ENCODE measurements around the gene ALAS1.
"Not testable (repeated sequence)": the region's sequence is repeated elsewhere in the genome, so short reads cannot be mapped to it uniquely, and the experiment has no call there.

Gene ALAS1

DNA sequence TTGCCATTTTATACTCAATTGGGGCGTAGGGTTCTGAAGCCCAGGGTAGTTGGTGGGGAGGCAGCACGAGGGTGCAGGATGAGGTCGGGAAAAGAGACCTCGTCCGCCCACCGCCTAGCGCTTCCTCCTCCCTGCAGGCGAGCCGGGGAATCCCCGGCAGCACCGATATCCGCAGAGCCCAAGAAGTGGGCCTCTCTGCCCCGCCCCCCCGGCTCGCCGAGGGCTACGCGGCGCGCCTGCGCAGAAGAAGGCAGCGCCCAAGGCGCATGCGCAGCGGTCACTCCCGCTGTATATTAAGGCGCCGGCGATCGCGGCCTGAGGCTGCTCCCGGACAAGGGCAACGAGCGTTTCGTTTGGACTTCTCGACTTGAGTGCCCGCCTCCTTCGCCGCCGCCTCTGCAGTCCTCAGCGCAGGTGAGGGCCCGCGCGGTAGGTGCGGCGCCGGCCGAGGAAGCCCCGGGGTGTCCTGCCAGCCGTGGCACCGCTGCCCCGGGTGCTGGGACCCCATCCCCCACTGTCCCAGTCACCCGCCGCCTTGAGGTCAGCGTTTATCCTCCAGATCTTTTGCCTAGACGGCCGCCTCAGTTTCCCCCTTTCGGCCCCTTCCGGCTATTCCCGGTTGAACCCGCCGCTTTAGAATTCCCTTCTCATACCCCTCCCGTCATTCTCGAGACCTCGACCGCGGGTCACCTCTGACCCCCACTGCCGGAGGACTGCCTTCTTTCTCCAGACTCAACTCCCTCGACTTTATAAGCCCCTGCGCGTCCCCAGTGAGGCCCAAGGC lies at the start of gene ALAS1:
TSS of gene ALAS1 (plus strand) at position 319 of the 784 bp plus-strand sequence. CDS start 1,082 bp downstream, outside the sequence.
- Histone ChIP-seq H3K27me3 (ENCODE audit: control insufficient read depth in 2 of 2, insufficient read depth in 2 of 2, low read length in 2 of 2) (no peaks in the 10 kb centered on the region), H3K36me3 (ENCODE audit: control insufficient read depth in 2 of 2, insufficient read depth in 2 of 2, low read length in 2 of 2) (peaks cover 11 to 17% of the 10 kb centered on the region in 2 donors), H3K4me3 (ENCODE audit: low read length in 2 of 2) (peak within 1 kb of the TSS; percentile 79 to 85), H3K27ac (ENCODE audit: low read depth in 2 of 2, low read length in 2 of 2) (peak within 1 kb of the TSS; percentile 83 to 93), H3K9ac (ENCODE audit: low read depth in 1 of 2, low read length in 2 of 2) (peak within 1 kb of the TSS; percentile 87 to 94), H3K9me3 (ENCODE audit: control insufficient read depth in 2 of 2, low read length in 2 of 2) (no peaks in the 10 kb centered on the region), H3K4me1 (ENCODE audit: control insufficient read depth in 2 of 2, insufficient read depth in 2 of 2, low read length in 2 of 2) (peaks cover 32 to 47% of the 10 kb centered on the region in 2 donors)

DNA sequence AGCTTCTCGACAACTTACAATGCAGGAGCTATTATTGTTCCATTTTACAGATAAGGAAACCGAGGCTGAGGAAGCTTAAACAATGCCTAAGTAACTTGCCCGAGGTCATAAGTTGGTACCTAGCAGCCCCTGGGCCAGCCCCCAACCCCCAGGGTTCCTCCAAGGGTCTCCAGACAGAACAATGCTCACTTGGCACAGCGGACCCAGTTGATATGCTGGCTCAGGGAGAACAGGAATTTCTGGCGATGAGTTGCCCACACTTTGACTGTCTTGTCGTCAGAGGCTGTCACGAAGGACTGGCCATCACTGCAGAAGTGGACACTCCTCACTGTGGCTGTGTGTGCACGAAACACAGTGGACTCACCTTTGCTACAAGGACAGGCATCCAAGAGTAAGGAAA lies 48.9 kb upstream of the ALAS1 start:
- Histone ChIP-seq H3K9me3 (ENCODE audit: control insufficient read depth in 2 of 2, low read length in 2 of 2) (no peaks in the 10 kb centered on the region), H3K36me3 (ENCODE audit: control insufficient read depth in 2 of 2, insufficient read depth in 2 of 2, low read length in 2 of 2) (peaks cover 0 to 12% of the 10 kb centered on the region in 2 donors), H3K4me1 (ENCODE audit: control insufficient read depth in 2 of 2, insufficient read depth in 2 of 2, low read length in 2 of 2) (peaks cover 7 to 11% of the 10 kb centered on the region in 2 donors), H3K27ac (ENCODE audit: low read depth in 2 of 2, low read length in 2 of 2) (no peak overlapping the region), H3K4me3 (ENCODE audit: low read length in 2 of 2) (no peak overlapping the region), H3K9ac (ENCODE audit: low read depth in 1 of 2, low read length in 2 of 2) (no peak overlapping the region), H3K27me3 (ENCODE audit: control insufficient read depth in 2 of 2, insufficient read depth in 2 of 2, low read length in 2 of 2) (no peaks in the 10 kb centered on the region)

DNA sequence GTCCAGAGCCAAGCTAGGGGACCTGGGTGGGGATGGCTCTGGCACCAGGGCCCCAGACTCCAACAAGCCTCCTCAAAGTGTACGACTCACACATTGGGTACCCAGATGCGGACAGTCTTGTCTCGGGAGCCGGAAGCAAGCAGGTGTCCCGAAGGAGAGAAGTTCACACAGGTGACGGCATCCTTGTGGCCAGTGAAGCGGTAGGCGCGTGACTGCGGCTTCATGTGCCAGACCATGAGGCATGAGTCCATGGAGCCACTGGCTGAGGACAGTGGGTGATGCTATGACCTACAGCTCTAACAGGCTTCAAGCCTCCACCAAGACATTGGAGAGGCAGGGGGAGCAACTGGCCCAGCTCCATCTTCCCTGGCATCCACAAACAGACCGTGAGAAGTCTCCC lies 48.2 kb upstream of the ALAS1 start:
- no peaks in the 10 kb centered on the region for H3K27me3 ChIP-seq (ENCODE audit: control insufficient read depth in 2 of 2, insufficient read depth in 2 of 2, low read length in 2 of 2)
- H3K9ac ChIP-seq (ENCODE audit: low read depth in 1 of 2, low read length in 2 of 2) = no peak overlapping the region
- H3K36me3 ChIP-seq (ENCODE audit: control insufficient read depth in 2 of 2, insufficient read depth in 2 of 2, low read length in 2 of 2) = peaks cover 0 to 12% of the 10 kb centered on the region in 2 donors
- no peak overlapping the region for H3K27ac ChIP-seq (ENCODE audit: low read depth in 2 of 2, low read length in 2 of 2)
- H3K4me3 ChIP-seq (ENCODE audit: low read length in 2 of 2) = no peak overlapping the region
- peaks cover 8% of the 10 kb centered on the region in 2 donors for H3K4me1 ChIP-seq (ENCODE audit: control insufficient read depth in 2 of 2, insufficient read depth in 2 of 2, low read length in 2 of 2)
- H3K9me3 ChIP-seq (ENCODE audit: control insufficient read depth in 2 of 2, low read length in 2 of 2) = no peaks in the 10 kb centered on the region

DNA sequence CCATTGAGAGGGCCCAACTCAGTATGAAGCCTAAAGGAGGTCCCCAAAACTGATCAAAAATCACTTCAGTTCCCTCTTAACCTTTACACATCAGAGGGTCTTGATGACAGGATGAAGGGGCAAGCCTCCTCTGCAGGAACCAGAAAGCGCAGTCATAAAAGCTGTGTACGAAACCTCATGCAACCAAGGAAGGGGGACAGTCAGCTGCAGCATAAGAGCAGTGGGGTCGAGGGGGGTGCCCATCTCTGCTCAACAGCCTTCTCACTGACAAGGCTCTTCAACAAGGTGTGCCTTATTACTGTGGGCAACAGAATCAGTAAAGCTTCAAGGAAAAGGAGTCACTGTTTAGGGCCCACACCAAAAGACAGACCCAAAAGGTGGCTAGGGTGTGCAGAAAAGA lies 47.6 kb upstream of the ALAS1 start:
- Histone ChIP-seq H3K9me3 (ENCODE audit: control insufficient read depth in 2 of 2, low read length in 2 of 2) (no peaks in the 10 kb centered on the region), H3K36me3 (ENCODE audit: control insufficient read depth in 2 of 2, insufficient read depth in 2 of 2, low read length in 2 of 2) (peaks cover 0 to 12% of the 10 kb centered on the region in 2 donors), H3K4me1 (ENCODE audit: control insufficient read depth in 2 of 2, insufficient read depth in 2 of 2, low read length in 2 of 2) (peaks cover 12 to 13% of the 10 kb centered on the region in 2 donors), H3K27ac (ENCODE audit: low read depth in 2 of 2, low read length in 2 of 2) (no peak overlapping the region), H3K27me3 (ENCODE audit: control insufficient read depth in 2 of 2, insufficient read depth in 2 of 2, low read length in 2 of 2) (no peaks in the 10 kb centered on the region), H3K4me3 (ENCODE audit: low read length in 2 of 2) (no peak overlapping the region), H3K9ac (ENCODE audit: low read depth in 1 of 2, low read length in 2 of 2) (no peak overlapping the region)

DNA sequence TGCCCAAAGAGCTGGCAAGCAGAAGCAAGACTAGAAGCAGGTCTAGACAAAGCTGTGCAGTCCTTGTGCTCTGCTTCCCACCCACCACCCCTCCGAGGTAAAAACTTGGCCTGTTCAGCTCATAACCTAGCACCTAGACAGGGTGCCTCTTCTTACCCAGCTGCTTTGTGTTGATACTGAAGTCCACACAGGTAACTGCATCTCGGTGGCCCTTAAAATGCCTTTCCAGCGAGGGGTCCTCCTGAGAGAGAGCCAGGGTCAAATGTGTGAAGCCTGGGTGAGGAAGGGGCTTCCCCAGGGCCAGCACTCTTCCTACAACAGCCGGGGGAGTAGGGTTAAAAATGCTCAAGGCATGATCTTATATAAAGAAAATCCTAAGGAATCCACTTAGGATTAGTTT lies 47.1 kb upstream of the ALAS1 start:
- no peaks in the 10 kb centered on the region for H3K27me3 ChIP-seq (ENCODE audit: control insufficient read depth in 2 of 2, insufficient read depth in 2 of 2, low read length in 2 of 2)
- H3K4me1 ChIP-seq (ENCODE audit: control insufficient read depth in 2 of 2, insufficient read depth in 2 of 2, low read length in 2 of 2) = peaks cover 12 to 13% of the 10 kb centered on the region in 2 donors
- no peaks in the 10 kb centered on the region for H3K9me3 ChIP-seq (ENCODE audit: control insufficient read depth in 2 of 2, low read length in 2 of 2)
- peaks cover 0 to 12% of the 10 kb centered on the region in 2 donors for H3K36me3 ChIP-seq (ENCODE audit: control insufficient read depth in 2 of 2, insufficient read depth in 2 of 2, low read length in 2 of 2)
- H3K9ac ChIP-seq (ENCODE audit: low read depth in 1 of 2, low read length in 2 of 2) = no peak overlapping the region
- no peak overlapping the region for H3K4me3 ChIP-seq (ENCODE audit: low read length in 2 of 2)
- no peak overlapping the region for H3K27ac ChIP-seq (ENCODE audit: low read depth in 2 of 2, low read length in 2 of 2)

DNA sequence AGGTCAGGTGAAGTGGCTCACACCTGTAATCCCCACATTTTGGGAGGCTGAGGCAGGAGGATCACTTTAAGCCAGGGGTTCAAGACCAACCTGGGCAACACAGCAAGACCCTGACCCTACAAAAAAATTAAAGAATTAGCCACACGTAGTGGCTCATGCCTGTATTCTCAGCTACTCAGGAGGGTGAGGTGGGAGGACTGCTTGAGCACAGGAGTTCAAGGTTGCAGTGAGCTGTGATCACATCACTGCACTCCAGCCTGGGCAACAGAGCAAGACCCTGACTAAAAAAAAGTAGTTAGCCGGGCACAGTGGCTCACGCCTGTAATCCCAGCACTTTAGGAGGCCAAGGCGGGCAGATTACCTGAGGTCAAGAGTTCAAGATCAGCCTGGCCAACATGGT lies 46.0 kb upstream of the ALAS1 start:
- not testable (repeated sequence) for H3K36me3 ChIP-seq (ENCODE audit: control insufficient read depth in 2 of 2, insufficient read depth in 2 of 2, low read length in 2 of 2); H3K4me3 ChIP-seq (ENCODE audit: low read length in 2 of 2); H3K27me3 ChIP-seq (ENCODE audit: control insufficient read depth in 2 of 2, insufficient read depth in 2 of 2, low read length in 2 of 2); H3K27ac ChIP-seq (ENCODE audit: low read depth in 2 of 2, low read length in 2 of 2); H3K9ac ChIP-seq (ENCODE audit: low read depth in 1 of 2, low read length in 2 of 2); H3K9me3 ChIP-seq (ENCODE audit: control insufficient read depth in 2 of 2, low read length in 2 of 2)
- H3K4me1 ChIP-seq (ENCODE audit: control insufficient read depth in 2 of 2, insufficient read depth in 2 of 2, low read length in 2 of 2) = peaks cover 12 to 13% of the 10 kb centered on the region in 2 donors

DNA sequence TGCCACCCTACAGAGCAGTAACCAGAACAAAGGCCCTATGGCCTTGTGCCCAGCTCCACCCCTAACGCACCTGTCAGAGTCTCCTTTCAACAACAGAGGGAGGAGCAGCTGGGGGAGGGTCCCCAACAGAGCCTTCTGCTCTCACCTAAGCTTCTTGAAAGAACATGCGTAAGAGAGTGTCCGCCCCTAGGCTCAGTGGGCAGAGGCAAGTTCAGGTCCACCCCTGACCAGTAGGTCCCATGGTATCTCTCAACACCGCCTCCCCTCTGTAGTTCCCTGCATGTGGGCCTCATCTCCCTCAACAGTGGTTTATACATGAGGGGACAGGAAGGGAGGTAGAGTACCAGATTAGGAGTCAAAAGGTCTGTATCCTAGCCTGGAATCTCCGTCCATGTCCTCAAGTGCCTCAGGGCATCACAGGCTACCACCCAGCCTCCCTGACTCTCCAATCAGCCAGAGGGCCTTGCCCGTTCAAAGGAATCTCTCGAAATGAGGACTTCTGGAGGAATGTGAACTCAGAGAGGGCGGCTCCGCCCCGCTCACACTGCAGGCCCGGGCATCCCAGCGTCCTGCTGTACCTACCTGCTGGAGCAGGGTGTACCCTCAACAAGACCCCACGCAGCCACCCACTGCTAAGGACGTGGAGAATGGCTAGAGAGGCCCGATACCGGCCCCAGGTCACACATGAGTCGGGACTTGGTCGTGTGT lies 44.4 kb upstream of the ALAS1 start:
- peak overlapping the region; percentile 68 to 86 for H3K9ac ChIP-seq (ENCODE audit: low read depth in 1 of 2, low read length in 2 of 2)
- peak overlapping the region; percentile 13 to 87 for H3K27ac ChIP-seq (ENCODE audit: low read depth in 2 of 2, low read length in 2 of 2)
- H3K27me3 ChIP-seq (ENCODE audit: control insufficient read depth in 2 of 2, insufficient read depth in 2 of 2, low read length in 2 of 2) = no peaks in the 10 kb centered on the region
- peaks cover 0 to 4% of the 10 kb centered on the region in 2 donors for H3K36me3 ChIP-seq (ENCODE audit: control insufficient read depth in 2 of 2, insufficient read depth in 2 of 2, low read length in 2 of 2)
- peak overlapping the region; percentile 81 to 84 for H3K4me3 ChIP-seq (ENCODE audit: low read length in 2 of 2)
- no peaks in the 10 kb centered on the region for H3K9me3 ChIP-seq (ENCODE audit: control insufficient read depth in 2 of 2, low read length in 2 of 2)
- peaks cover 12 to 13% of the 10 kb centered on the region in 2 donors for H3K4me1 ChIP-seq (ENCODE audit: control insufficient read depth in 2 of 2, insufficient read depth in 2 of 2, low read length in 2 of 2)

DNA sequence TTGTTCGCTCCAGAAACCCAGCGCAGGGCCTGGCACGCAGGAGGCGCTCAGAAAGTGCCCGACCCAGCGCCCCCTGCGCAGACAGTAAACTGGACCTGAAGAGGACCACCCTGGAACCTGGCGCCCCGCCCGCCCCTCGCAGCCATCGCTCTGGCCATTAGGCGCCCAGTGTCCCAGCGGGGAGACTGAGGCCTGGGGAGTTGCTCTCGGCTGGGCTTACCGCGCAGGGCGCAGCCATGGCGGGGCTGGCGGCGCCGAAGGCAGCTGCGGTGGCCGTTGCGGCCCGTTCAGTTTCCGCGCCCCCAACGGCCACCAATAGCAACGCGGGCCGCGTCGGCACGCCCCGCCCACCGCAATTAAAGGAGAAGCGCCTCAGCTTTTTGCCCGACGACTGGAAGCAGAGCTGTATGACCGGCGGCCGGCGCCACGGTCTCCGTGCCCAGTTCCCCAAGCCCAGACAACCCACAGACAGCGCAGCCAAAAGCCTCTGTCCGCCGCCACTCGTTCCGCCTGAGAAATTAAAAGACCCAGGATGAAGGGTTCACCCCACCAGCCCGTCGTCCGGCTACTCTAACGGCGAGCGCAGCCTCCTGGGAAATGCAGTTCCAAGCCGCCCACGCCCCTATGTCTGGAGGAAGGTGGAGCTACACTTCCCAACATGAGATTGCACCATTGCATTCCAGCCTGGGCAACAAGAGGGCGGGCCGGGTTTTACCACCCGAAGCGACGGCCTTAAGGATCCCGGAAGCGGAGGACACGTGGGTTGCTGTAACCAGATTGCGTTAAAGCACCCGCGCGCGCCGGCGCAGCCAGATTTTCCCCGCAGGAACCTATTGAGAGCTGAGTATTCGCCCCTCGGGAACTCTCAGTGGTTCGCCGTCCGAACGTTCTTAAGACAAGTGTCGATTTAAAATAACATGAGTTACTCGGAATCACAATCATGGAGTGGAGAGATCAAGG lies 43.5 kb upstream of the ALAS1 start, which contains the start of gene POC1A:
TSS of gene POC1A (minus strand) at position 289 of the 960 bp plus-strand sequence. CDS start at position 238, 51 bp downstream.
- Histone ChIP-seq H3K9me3 (ENCODE audit: control insufficient read depth in 2 of 2, low read length in 2 of 2) (no peaks in the 10 kb centered on the region), H3K4me3 (ENCODE audit: low read length in 2 of 2) (peak within 1 kb of the TSS; percentile 81 to 84), H3K27ac (ENCODE audit: low read depth in 2 of 2, low read length in 2 of 2) (peak within 1 kb of the TSS; percentile 87 to 88), H3K36me3 (ENCODE audit: control insufficient read depth in 2 of 2, insufficient read depth in 2 of 2, low read length in 2 of 2) (no peaks in the 10 kb centered on the region), H3K4me1 (ENCODE audit: control insufficient read depth in 2 of 2, insufficient read depth in 2 of 2, low read length in 2 of 2) (peaks cover 12 to 13% of the 10 kb centered on the region in 2 donors), H3K27me3 (ENCODE audit: control insufficient read depth in 2 of 2, insufficient read depth in 2 of 2, low read length in 2 of 2) (no peaks in the 10 kb centered on the region), H3K9ac (ENCODE audit: low read depth in 1 of 2, low read length in 2 of 2) (peak within 1 kb of the TSS; percentile 86)

DNA sequence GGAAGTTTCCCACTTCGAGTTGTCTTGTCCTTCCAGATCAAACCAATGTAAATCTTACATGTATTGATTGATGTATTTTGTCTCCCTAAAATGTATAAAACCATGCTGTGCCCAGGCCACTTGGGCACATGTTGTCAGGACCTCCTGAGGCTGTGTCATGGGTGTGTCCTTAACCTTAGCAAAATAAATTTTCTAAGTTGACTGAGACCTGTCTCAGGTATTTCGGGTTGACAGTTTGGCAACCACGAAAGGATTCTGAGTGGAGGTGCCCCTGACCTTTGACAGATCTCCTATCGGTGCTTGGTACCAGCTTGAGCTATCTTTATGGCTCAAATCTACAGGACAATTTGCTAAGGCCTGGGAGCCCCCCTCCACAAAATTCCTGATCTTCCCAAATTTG lies 42.0 kb upstream of the ALAS1 start:
- H3K36me3 ChIP-seq (ENCODE audit: control insufficient read depth in 2 of 2, insufficient read depth in 2 of 2, low read length in 2 of 2) = no peaks in the 10 kb centered on the region
- no peak overlapping the region for H3K9ac ChIP-seq (ENCODE audit: low read depth in 1 of 2, low read length in 2 of 2)
- H3K4me3 ChIP-seq (ENCODE audit: low read length in 2 of 2) = no peak overlapping the region
- H3K27me3 ChIP-seq (ENCODE audit: control insufficient read depth in 2 of 2, insufficient read depth in 2 of 2, low read length in 2 of 2) = no peaks in the 10 kb centered on the region
- H3K9me3 ChIP-seq (ENCODE audit: control insufficient read depth in 2 of 2, low read length in 2 of 2) = no peaks in the 10 kb centered on the region
- peaks cover 12 to 13% of the 10 kb centered on the region in 2 donors for H3K4me1 ChIP-seq (ENCODE audit: control insufficient read depth in 2 of 2, insufficient read depth in 2 of 2, low read length in 2 of 2)
- no peak overlapping the region for H3K27ac ChIP-seq (ENCODE audit: low read depth in 2 of 2, low read length in 2 of 2)

Measured in mucosa of rectum (tissue), 2 donors.